Activated T-cell treated with anti-CD3 and anti-CD28 coated beads, Interleukin-2, amount 50 U/mL, for 48 hours (primary cell): ENCODE results near the gene SLC9C2.
"Not testable (repeated sequence)": the region's sequence is repeated elsewhere in the genome, so short reads cannot be mapped to it uniquely, and the experiment has no call there.

Source experiments
- DNase-seq, 2 experiments: peaks; one replicate each; pipeline ENCODE4 v3.0.0-alpha.2; 2020

SLC9C2 gene

GRCh38 chr1:173484276-173484675, 118.6 kb downstream of the SLC9C2 start:
- no peak for DNase-seq

DNA sequence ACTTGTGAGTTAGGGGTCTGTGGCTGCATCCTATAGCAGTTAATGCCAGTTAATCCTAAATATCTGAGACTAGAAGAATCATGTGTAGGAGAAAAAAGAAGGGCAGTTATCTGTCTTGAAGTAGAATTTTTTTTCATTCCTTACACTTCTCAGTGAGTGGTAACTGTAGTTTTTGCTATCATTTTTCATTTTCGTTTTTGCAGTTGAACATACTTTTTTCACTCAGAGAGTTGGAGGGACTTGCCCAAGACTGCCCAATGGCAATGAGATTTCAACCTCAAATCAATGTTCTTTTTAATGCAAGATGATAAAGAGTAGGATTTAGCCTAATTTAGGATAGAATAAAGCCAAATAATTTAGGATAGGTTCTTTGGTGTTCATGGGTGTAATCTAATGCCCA, 120.2 kb downstream of the SLC9C2 start:
- no peak for DNase-seq

- no peak for DNase-seq
Measured at GRCh38 chr1:173481195-173481772, 121.6 kb downstream of the SLC9C2 start.

DNA sequence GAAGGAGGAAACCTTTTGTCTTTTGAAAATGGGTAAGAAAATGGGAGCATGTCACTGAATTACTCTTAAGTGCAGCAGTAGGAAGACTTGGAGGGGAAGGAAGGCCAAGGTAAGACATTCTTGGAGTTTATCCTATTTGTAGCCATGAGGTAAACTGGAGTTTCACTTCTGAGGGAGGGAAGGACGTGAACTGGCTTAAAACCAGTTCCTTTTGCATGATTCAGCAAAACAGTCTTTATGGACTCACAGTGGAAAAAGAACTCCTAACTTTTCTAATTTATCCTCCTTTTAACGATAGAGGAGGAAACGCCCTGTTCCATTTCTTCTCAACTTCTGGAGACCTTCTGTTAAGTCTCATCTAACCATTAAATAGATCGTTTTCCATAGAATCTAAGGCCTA, 123.2 kb downstream of the SLC9C2 start:
- DNase-seq = no peak

- peak in 1 of 2 experiments; percentile 26 for DNase-seq
Measured at GRCh38 chr1:173478094-173478674, 124.7 kb downstream of the SLC9C2 start.

DNA sequence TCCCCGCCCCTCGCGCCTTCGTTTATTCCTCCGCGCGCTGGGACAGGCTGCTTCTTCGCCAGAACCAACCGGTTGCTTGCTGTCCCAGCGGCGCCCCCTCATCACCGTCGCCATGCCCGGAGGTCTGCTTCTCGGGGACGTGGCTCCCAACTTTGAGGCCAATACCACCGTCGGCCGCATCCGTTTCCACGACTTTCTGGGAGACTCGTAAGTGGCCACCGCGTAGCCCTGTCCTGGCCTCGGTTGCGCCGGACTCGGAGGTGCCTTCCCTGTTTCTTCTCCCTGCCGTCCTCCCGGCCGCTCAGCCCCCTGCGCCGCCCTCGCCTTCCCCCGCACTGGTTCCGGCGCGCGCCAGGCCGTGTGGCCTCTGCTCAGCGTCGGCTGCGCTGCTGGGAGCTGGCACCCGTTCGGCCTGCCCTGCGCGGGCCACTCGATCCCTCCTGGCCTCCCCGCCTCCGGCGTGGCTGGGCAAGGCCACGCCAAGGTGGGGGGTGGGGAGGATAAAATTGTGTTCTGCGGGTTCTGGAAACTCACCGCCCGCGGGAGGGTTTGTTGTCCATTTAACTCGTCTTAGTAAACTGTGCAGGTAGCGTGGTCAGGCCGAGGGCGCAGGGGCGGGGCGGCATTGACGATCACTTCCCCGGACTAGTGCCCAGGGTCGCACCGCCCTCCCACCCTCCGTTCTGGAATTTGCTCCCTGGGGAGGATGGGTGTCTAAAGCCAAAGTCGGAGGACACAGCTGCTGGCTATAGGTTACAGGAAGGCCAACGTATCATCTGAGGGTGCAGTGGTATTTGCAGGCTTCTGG, 125.4 kb downstream of the SLC9C2 start, which contains the start of gene PRDX6:
PRDX6 (plus strand) TSS at position 50 of the 808 bp plus-strand sequence; CDS start at position 113, 63 bp downstream.
- no peak for DNase-seq

GRCh38 chr1:173476665-173477285, 126.1 kb downstream of the SLC9C2 start:
- peak; percentile 88 to 90 for DNase-seq

GRCh38 chr1:173476197-173476664, 126.6 kb downstream of the SLC9C2 start:
- DNase-seq = no peak

DNA sequence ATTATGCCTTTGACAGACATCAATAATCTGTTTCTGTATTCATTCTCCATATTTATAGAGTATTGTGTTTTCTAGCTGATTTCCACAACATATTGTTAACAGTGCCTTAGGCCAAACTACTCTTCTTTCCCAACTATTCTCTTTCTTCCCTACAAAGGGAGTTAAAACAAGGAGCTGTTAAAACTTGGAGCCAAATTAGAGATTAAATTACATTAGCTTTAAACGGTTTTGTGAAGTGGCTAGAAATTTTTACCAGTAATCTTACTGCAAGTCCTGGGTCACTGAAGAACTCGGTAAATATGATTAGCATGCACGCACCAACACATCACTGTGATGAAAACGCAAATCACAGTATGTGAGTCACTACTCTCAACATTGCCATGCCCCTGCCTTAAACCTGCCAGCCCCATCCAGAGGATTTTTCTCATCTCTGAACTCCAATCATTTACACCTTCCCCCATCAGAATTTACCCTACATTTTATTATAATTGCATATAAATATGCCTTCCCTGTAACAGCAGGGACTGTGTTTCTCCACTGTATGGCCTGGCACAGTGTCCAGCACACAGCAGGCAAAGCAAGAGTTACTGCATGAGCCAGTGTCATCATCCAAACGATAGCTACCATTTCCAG, 127.2 kb downstream of the SLC9C2 start:
- DNase-seq = peak; percentile 35 to 36

DNA sequence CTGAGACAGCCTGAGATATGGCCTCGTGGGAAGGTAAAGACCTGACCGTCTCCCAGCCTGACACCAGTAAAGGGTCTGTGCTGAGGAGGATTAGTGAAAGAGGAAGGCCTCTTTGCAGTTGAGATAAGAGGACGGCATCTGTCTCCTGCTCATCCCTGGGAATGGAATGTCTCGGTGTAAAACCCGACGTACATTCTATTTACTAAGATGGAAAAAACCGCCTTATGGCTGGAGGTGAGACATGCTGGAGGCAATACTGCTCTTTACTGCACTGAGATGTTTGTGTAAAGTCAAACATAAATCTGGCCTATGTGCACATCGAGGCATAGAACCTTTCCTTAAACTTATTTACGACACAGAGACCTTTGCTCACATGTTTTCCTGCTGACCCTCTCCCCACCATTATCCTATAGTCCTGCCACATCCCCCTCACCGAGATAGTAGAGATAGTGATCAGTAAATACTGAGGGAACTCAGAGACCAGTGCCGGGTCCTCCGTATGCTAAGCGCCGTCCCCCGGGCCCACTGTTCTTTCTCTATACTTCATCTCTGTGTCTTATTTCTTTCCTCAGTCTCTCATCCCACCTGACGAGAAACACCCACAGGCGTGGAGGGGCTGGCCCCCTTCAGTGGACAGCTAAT, 128.0 kb downstream of the SLC9C2 start:
- DNase-seq = not testable (repeated sequence)

DNA sequence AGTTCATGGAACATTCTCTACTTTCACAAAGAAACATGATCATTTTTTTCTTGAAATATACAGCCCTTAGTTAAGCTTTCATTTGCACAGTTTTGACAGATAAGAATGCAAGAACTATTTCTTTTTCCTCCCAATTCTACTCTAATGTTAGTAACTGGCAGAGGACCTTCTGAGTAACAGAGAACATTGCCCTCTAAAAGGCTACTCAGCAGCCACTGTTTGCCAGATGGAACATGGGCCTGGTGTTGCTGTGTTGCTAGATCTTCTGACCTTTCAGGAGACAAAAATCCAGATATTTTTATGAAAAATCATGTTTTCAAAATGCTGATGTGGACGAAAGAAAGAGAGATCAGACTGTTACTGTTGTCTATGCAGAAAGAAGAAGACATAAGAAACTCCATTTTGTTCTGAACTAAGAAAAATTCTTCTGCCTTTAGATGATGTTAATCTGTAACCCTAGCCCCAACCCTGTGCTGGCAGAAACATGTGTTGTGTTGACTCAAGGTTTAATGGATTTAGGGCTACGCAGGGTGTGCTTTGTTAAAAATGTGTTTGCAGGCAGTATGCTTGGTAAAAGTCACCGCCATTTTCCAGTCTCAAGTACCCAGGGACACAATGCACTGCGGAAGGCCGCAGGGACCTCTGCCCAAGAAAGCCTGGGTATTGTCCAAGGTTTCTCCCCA, 128.6 kb downstream of the SLC9C2 start:
- no peak for DNase-seq

- no peak for DNase-seq
Measured at GRCh38 chr1:173473599-173474011, 129.3 kb downstream of the SLC9C2 start.

GRCh38 chr1:173470608-173471007, 132.3 kb downstream of the SLC9C2 start:
- no peak for DNase-seq

DNA sequence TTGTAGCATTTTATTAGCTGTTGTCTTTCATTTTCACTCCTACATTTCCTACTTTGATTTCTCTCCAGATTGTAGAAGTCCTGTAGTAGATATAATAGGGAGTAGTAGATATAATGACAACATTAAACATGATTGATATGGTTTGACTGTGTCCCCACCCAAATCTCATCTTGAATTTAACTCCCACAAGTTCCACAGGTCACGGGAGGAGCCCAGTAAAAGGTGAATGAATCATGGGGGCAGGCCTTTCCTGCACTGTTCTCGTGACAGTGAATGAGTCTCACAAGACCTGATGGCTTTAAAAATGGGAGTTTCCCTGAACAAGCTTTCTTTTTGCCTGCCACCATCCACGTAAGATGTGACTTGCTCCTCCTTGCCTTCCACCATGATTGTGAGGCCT, 133.2 kb downstream of the SLC9C2 start:
- DNase-seq = no peak

- no peak for DNase-seq
Measured at GRCh38 chr1:173467426-173467825, 135.4 kb downstream of the SLC9C2 start.

- DNase-seq = not testable (repeated sequence)
Measured at GRCh38 chr1:173464185-173464584, 138.7 kb downstream of the SLC9C2 start.

DNA sequence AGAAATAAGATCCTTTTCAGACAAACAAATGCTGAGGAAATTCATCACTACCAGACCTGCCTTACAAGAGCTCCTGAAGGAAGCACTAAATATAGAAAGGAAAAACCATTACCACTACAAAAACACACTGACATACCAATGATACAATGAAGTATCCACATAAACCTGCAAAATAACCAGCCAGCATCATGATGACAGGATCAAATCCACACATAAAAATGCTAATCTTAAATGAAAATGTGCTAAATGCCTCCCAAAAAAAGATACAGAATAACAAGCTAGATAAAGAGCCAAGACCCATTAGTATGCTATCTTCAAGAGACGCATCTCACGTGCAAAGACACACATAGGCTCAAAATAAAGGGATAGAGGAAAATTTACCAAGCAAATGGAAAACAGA, 140.2 kb downstream of the SLC9C2 start:
- DNase-seq = not testable (repeated sequence)

GRCh38 chr1:173459885-173460284, 143.0 kb downstream of the SLC9C2 start:
- DNase-seq = no peak

DNA sequence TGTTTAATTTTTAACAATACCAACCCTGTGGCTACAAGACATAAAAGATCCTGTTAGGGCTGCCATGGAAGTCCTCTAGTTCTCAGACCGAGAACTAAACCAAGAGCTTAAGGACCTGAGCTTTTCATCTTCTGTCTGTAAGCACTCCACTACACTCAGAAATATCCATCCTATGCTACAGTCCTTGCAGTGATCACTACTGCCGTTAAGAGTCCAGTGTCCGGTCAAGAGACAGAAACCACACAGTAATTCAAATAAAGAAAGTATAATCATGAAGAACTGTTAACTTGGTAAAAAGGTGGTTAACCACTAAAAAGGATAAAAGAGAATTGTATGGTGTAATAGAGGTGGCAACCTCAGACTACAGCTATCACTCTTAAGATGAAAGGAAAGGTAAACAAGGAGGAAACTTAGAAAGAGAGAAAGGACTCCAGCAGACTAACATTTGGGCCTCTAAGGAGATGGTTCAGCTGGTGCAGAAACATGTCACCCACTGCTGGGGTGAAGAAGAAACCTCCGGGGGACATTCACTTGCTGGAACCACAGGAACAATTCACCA, 147.8 kb downstream of the SLC9C2 start:
- no peak for DNase-seq

- no peak for DNase-seq
Measured at GRCh38 chr1:173453982-173454381, 148.9 kb downstream of the SLC9C2 start.

GRCh38 chr1:173451981-173452380, 150.9 kb downstream of the SLC9C2 start:
- no peak for DNase-seq
